Spleen (tissue), 7 donors: ENCODE data around the gene PP2D1.

ENCODE experiments used
- CTCF ChIP-seq, 11 experiments: fragments of 200-600 bp in 7 of 11; fragments of 450-650 bp in 4 of 11; sonication (generic) in 4 of 11; IDR thresholded peaks in 8 of 11; conservative IDR thresholded peaks in 3 of 11; 1 replicate in 7 of 11; 2 replicates in 4 of 11; pipeline versions ENCODE4 v1.4.0 to v1.8.0; 2016 to 2021; ENCODE audit warnings: antibody characterized with exemption in 11 of 11, inconsistent platforms in 4 of 11, mild to moderate bottlenecking in 1 of 11
- POLR2A ChIP-seq, 3 donors: fragments of 450-650 bp; IDR thresholded peaks; one replicate each; pipeline ENCODE4 v1.5.1; 2017; ENCODE audit warnings: antibody characterized with exemption in 3 of 3, mild to moderate bottlenecking in 1 of 3
- POLR2AphosphoS5 ChIP-seq, 3 donors: sonication (generic); formaldehyde crosslinking; IDR thresholded peaks; one replicate each; pipeline ENCODE4 v1.5.1; 2017; ENCODE audit warnings: antibody characterized with exemption in 3 of 3
- donor health status: DM: no; HTN: no; CAD: no; lungs with moderate emphysema.
- donor health status: DM: no; HTN: no; CAD: no.
- donor health status: DM: no; HTN: no; CAD: no.

GRCh38 chr3:19961960-19962359 lies 50.1 kb downstream of the PP2D1 start:
- TF ChIP-seq CTCF (IDR thresholded peaks at IDR 0.05 in 8 of 11, conservative IDR thresholded peaks at IDR 0.05 in 3 of 11) (no peak), POLR2AphosphoS5 (IDR thresholded peaks at IDR 0.05) (no peak), POLR2A (IDR thresholded peaks at IDR 0.05) (no peak)
